Fibroblast of upper back skin (primary cell): ENCODE data around the gene BSND.
A peak's percentile ranks its signal among the peaks of the same experiment; 100 is the strongest.
"Not testable (repeated sequence)": the region's sequence is repeated elsewhere in the genome, so short reads cannot be mapped to it uniquely, and the experiment has no call there.

Source experiments
- DNase-seq: peaks from one replicate; pipeline ENCODE4 v3.0.0-alpha.2; 2013

BSND gene

GRCh38 chr1:54998677-54999076 is at the start of gene BSND:
Gene BSND, plus strand, starts transcription at chr1:54998933. Its CDS starts 254 bp downstream, at chr1:54999187.
- DNase-seq = no peak

- no peak for DNase-seq
Measured at GRCh38 chr1:54949053-54949452, 49.7 kb upstream of the BSND start.

- DNase-seq = peak; percentile 52
Measured at GRCh38 chr1:54950006-54950368, 48.7 kb upstream of the BSND start.

- peak; percentile 81 for DNase-seq
Measured at GRCh38 chr1:54950369-54951163, 48.2 kb upstream of the BSND start.

GRCh38 chr1:54951810-54952226 is 46.9 kb upstream of the BSND start:
- no peak for DNase-seq

- no peak for DNase-seq
Measured at GRCh38 chr1:54952950-54953718, 45.6 kb upstream of the BSND start.

GRCh38 chr1:54953846-54954245 is 44.9 kb upstream of the BSND start:
- DNase-seq = no peak

- DNase-seq = peak; percentile 74
Measured at GRCh38 chr1:54955359-54955758, 43.4 kb upstream of the BSND start.

GRCh38 chr1:54956726-54957125 is 42.0 kb upstream of the BSND start:
- DNase-seq = no peak

- no peak for DNase-seq
Measured at GRCh38 chr1:54959241-54959640, 39.5 kb upstream of the BSND start.

- DNase-seq = no peak
Measured at GRCh38 chr1:54962612-54963395, 35.9 kb upstream of the BSND start.

- not testable (repeated sequence) for DNase-seq
Measured at GRCh38 chr1:54963829-54964228, 34.9 kb upstream of the BSND start.

GRCh38 chr1:54965624-54966340 is 33.0 kb upstream of the BSND start:
- peak; percentile 58 for DNase-seq

GRCh38 chr1:54967372-54967771 is 31.4 kb upstream of the BSND start:
- DNase-seq = no peak

GRCh38 chr1:54968551-54968950 is 30.2 kb upstream of the BSND start:
- DNase-seq = peak; percentile 62

GRCh38 chr1:54969879-54970278 is 28.9 kb upstream of the BSND start:
- DNase-seq = no peak

GRCh38 chr1:54970901-54971300 is 27.8 kb upstream of the BSND start:
- DNase-seq = no peak

GRCh38 chr1:54971317-54971791 is 27.4 kb upstream of the BSND start:
- DNase-seq = no peak

- no peak for DNase-seq
Measured at GRCh38 chr1:54972436-54972835, 26.3 kb upstream of the BSND start.

- peak; percentile 38 for DNase-seq
Measured at GRCh38 chr1:54973205-54973921, 25.4 kb upstream of the BSND start.

- DNase-seq = no peak
Measured at GRCh38 chr1:54975356-54976108, 23.2 kb upstream of the BSND start.
